ENCODE measurements around the gene EFHC2.

Gene EFHC2

GRCh38 chrX:44343412-44344141 lies at the start of gene EFHC2:
TSS of gene EFHC2 (minus strand) at chrX:44343672. CDS start at chrX:44343588, 84 bp downstream.
- DNase-seq, result peak; percentile 16

GRCh38 chrX:44392767-44393166 lies 49.3 kb upstream of the EFHC2 start:
- DNase-seq, result no peak

DNA sequence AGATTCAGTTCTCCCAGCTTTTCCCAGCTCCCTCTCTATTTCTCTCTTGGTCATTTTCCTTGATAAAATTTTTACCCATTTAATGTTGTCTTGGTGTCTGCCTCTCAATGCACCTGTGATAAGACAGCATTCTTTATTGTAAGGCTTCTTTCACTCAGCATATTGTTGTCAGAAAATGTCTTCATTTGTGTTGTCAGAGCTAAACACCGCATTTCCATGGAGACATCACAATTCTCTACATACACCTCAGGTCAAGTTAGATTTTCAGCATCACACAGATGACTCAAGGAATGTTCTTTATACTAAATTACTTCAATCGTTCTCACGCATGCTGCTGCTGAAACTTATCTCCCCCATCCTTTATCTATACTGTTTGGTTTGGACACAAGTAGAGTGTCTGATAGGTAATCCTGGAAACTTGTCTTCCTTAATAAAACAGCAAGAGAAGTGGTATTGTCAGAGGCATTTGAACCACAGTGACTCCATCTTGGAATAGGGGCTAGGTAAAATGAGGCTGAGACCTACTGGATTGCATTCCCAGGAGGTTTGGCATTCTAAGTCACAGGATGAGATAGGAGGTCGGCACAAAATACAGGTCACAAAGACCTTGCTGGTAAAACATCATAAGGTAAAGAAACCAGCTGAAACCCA lies 41.3 kb upstream of the EFHC2 start:
- no peak for DNase-seq

DNA sequence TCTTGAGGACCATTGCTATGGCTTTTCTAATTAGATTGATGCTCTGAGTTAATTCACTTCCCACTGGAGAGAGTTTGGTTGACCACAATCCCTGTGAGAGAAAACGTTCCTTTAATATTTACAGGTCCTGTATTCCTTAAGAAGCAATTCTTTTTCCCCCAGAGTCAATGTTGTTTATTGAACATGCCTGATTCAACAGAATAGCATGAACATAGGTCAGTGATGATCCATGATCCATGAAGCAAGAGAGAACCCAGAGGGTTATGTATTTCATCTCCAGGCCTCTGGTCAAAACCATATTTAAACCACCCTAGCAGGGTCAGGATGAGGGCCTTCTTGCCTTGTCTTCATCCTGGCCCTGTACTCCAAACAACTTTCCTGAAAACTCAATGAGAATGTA lies 39.4 kb upstream of the EFHC2 start:
- no peak for DNase-seq

- no peak for DNase-seq
These were observed 9.3 kb upstream of the EFHC2 start for GRCh38 chrX:44352758-44353157.

DNA sequence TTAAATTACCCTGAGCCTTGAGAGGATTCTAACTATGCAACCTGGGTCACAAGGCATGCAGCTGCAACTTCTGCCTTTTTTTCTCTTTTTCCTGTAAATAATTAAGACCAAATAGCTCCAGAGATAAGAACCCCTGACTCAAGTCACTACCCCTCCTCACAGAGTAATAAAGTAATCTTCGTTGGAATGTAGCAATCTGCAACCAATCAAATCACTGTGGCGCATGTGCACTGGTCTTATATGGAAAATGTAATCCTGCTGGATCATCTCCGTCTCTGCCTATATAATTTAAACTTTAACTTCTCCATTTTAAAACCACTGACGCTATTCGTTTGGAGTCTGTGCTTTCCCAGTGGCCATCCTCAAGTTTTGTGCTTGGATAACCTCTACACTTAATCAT lies 6.1 kb upstream of the EFHC2 start:
- DNase-seq, result no peak

DNA sequence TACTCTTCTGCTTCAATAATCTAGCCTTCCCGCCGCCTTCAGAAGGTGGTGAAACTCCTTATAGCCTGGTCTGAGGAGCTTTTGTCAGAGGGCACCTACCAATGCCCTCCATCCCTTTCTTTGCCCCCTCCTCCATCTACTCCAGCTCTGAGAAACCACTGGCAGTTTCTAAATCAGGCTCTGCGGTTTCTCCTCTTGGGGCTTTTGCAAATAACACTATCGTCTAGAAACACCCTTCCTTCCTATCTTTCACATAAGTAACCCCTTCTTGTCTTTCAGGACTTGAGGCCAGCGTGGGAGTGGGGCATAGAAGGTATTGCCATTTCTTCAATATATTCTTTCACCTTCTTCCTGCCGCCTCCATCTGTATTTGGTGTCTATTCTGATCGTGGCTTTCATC lies 1.2 kb upstream of the EFHC2 start:
- DNase-seq, result peak; percentile 27

DNA sequence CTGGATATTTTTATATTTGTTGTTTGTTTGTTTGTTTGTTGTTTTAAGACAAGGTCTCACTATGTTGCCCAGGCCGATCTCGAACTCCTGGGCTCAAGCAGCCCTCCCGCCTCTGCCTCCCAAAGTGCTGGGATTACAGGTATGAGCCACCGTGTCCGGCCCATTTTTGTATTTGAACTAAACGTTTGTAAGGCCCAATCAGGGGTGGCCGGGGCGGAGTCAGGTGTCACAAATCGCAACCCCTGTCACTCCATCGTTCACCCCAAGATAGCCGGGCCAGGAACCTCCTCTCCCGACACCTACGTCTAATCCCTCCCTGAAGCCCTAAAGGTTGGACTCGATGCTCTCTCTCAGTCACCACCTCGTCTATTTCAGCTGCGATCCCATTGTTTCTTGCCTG lies 722 bp upstream of the EFHC2 start:
- DNase-seq, result peak; percentile 56

DNA sequence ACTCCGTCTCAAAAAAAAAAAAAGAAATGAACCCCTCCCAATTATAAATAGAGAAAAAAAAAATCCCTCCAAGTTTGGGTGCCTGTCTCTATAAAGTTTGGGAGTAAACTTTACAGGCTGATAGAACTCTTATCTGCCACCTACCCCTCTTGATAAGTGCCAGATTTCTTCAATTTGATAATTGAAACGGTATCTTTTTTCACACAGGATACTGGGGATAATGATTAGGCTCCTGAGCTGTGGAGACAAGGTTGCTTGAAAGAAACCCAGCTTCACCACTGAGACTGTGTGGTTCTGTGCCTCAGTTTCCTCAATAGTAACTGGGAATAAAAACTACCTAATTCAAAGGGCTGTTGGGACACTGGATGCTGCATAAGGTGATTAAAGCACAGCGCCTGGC lies 606 bp downstream of the EFHC2 start:
- DNase-seq, result no peak

DNA sequence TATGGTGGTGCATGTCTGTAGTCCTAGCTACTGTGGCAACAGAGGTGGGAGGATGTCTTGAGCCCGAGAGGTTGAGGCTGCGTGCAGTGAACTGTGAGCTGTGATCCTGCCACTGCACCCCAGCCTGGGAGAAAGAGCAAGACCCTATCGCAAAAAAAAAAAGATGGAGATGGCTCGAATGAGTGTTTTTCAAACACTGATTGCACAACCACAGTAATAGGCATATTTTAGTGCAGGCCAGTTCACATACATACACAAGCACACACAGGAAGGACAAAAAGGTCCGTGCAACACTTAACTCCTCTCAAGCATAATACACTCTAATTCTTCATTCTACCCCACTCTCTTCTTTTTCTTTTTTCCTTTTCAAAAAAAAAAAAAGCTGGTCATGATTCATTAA lies 5.1 kb downstream of the EFHC2 start:
- no peak for DNase-seq

DNA sequence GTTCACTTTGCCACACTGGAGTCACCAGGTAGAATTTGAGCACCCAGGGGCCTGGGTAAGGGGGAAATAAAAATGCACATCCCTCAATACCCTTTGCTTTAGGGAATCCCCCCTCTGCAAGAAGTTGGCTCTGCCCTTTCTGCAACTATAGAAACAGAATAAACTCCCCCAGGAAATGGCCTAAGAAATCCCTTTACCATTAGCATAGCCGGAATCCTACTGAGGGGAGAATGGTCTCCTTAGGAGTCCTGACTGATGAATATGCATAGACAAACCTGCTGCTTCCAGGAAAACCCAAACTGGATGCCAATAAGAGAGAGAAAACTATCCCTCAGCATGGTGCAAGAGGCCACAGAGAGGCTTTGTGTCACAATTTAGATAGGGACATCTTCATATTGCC lies 11.0 kb downstream of the EFHC2 start:
- no peak for DNase-seq

GRCh38 chrX:44330227-44330626 lies 13.2 kb downstream of the EFHC2 start:
- no peak for DNase-seq

- no peak for DNase-seq
These were observed 23.9 kb downstream of the EFHC2 start for GRCh38 chrX:44319550-44319949.

DNA sequence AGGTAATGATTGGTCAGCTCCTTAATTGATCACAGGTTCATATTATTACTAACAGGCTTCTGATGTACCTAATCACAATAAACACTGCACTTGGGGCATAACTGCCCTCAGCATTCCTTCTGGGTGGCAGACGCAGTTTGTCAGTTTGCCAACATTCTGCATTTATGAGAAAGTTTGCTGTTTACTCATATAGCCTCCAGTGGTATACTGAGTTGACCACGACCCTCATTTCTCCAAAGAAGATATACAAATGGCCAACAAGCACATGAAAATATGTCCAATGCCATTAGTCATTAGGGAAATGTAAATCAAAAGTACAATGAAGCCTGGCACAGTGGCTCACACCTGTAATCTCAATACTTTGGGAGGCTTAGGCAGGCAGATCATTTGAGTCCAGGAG lies 26.3 kb downstream of the EFHC2 start:
- DNase-seq, result no peak

- no peak for DNase-seq
These were observed 28.7 kb downstream of the EFHC2 start for GRCh38 chrX:44314808-44315207.

DNA sequence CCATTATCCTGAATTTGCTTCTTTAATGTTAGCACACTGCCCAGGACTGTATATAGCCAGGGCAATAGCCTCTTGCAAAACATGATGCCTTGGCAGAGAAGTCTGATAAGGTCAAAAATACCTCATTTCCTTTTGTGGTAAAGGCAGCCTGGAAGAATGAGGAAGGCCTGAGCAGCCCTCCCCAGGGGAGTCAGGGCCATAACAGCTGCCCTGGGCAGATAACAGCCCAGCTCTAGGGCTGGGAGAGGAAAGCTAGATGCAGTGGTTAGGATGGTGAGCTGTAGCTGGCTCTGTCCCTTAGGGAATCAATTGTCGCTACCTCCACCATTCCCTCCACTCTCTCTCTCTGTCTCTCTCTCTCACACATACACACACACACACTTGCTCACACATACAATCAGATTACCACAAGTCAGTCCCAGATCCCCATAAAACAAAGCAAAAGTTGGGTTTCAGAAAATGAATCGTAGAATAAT lies 29.2 kb downstream of the EFHC2 start:
- no peak for DNase-seq

DNA sequence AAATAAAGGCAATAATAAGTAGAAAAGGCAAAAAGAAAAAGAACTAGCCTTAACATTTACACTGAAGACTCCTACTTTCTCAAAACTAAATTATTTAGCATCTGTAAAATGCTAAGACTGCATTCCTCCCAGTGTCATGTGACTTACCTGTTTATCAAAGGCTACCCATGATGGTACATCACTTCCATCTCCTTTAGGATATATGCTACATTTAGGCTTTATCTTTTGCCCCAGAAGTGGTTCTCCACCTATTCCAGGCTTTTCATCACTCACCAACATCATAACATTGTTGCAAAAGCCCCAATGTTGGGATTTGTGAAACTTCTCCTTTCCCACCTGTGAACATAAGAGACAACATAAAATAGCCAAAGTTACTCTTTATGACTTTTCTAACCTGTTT lies 31.1 kb downstream of the EFHC2 start:
- no peak for DNase-seq

DNA sequence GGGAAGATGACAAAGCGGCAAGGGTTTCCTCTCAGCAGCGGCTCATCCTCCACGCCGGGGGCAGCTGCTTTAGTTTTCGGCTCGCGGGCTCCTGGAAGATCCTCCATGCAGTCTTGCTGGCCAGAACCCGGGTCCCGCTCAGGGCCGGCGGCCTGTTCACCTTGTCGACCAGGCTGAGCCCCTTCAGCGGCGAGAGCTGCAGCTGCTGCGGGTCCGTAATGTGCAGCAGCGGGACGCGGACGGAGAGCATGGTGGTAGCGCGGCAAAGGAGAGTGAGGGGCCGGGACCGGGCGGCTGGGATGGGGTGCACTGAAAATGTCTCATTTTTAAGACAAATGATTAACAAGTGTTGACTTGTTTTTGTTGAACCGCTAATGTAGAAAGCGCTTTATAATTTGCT lies 33.2 kb downstream of the EFHC2 start:
- no peak for DNase-seq

GRCh38 chrX:44308869-44309268 lies 34.6 kb downstream of the EFHC2 start:
- DNase-seq, result no peak

- no peak for DNase-seq
These were observed 37.1 kb downstream of the EFHC2 start for GRCh38 chrX:44306356-44306755.

DNA sequence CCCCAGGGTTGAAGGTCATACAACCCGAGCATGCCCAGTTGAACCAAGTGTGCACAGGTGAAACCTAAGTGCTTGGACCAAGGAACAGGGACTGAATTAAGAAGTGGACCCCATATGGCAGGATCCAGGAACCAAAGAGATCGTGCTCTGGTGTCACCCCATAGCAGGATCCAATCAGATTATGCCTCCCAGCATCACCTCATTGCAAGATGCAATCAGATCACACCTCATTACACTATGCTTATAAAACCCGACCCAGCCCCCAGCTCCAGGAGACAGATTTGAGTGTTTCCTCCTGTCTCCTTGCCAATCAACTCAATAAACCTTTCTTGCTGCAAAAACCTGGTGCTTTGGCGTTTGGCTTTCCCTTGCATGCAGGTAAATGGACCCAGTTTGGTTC lies 37.6 kb downstream of the EFHC2 start:
- no peak for DNase-seq

DNA sequence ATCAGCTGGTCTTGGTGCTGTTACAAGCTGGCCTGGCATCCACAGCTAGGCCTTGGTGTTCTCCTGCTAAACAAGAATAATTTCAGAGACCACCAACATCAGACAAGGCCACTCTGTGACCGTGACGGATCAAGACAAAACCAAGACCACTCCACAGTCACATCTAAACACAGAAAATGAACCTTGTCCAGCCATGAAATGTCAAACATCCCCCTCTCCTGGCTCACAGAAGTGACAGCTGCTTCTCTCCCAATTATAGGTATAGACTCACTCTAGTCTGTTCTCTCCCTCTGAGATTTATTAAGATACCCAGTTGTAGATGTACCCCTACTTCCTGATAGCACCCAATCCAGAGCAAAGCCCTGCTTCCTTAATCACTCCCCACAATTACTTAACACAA lies 40.4 kb downstream of the EFHC2 start:
- DNase-seq, result no peak

DNA sequence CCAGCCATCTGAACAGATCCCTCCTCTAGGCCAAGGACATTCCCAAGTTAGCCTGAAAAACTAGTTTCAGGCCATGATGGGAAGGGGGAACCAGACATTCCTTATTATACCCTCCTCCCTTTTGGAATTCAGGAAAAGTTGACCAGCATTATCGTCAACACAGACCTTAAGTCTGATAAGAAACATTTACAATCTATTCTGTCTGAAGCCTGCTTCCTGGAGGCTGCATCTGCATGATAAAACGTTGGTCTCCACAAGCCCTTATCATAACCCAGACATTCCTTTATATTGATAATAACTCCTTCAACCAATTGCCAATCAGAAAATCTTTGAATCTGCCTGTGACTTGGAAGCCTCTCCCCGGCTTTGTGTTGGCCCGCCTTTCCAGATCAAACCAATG lies 44.3 kb downstream of the EFHC2 start:
- DNase-seq, result no peak

DNA sequence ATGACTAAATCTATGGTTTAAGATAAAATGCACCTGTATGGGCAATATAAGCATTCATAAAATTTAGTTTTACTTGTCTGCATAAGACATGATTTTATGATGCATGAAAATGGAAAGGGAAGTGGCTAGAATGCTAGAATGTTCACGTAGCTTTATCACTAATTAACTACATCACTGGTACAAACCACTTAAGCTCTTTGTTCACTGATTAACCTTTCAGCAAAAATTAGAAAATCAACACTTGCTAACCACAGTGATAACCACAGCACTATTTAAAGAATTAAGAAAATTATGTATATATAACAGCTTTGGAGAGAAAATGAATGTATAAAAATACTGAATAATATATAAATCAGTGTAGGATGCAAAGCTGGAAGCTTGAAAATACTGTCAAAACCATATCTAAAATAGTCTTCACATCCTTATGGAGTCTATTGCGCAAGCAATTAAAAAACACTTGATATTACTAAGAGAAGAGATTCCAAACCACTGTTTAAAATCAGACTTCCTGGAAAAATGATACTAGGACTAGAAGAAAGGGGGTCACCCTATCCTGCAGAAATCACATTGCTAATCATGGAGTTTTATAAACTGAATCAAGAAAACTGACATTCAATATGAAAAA lies 51.9 kb downstream of the EFHC2 start:
- DNase-seq, result no peak
